SK-N-SH (cell line): ENCODE data around the gene ZNF609. TPM values are rescaled to one million over a fixed set of nuclear protein-coding genes. Genes with fewer than 3 reads are reported as not detected.

ENCODE experiments used
- CTCF ChIA-PET: fragments of 300-600, 350-600 bp; formaldehyde crosslinking; extraction: SDS; loops from one replicate; lab custom pipeline; 2021; lab: Yijun Ruan, JAX
- POLR2A ChIA-PET: fragments of 350-600 bp; sonication (Branson Sonifier 250); formaldehyde crosslinking; extraction: SDS; loops from one replicate; lab custom pipeline; 2020; ENCODE audit warnings: antibody characterized with exemption, inconsistent platforms; lab: Yijun Ruan, JAX
- DNase-seq: peaks from one replicate; pipeline ENCODE4 v3.0.0; 2012
- H2AFZ ChIP-seq: fragments of 200-600 bp; sonication (generic); 2 replicates; pipeline ENCODE4 v1.8.1; 2016; ENCODE audit warnings: antibody characterized with exemption, mild to moderate bottlenecking, low read depth
- H3F3A ChIP-seq: fragments of 200-600 bp; sonication (generic); replicated peaks from 2 replicates; pipeline ENCODE3; 2016; ENCODE audit warnings: antibody characterized with exemption, mild to moderate bottlenecking; ENCODE audit not compliant: insufficient read depth
- H3K27ac ChIP-seq, 2 experiments: fragments of 200-500 bp in 1 of 2; fragments of 200-600 bp in 1 of 2; sonication (Bioruptor generic) in 1 of 2; sonication (generic), shearing (Covaris generic) in 1 of 2; 2 replicates each; pipeline versions ENCODE4 v1.5.1 to v1.6.1; 2014 to 2016; ENCODE audit warnings: low read depth in 2 of 2, inconsistent platforms in 1 of 2, low read length in 1 of 2, mild to moderate bottlenecking in 1 of 2, mixed read lengths in 1 of 2
- H3K27me3 ChIP-seq: fragments of 200-600 bp; sonication (generic), shearing (Covaris generic); 2 replicates; pipeline ENCODE4 v1.6.1; 2016; ENCODE audit warnings: mixed run types; ENCODE audit not compliant: insufficient read depth
- H3K36me3 ChIP-seq, 2 experiments: fragments of 200-500 bp in 1 of 2; fragments of 200-600 bp in 1 of 2; sonication (Bioruptor generic) in 1 of 2; sonication (generic) in 1 of 2; replicated peaks in 1 of 2; 2 replicates each; pipeline versions ENCODE3 to v1.5.1; 2014 to 2016; ENCODE audit warnings: low read length in 1 of 2, mild to moderate bottlenecking in 1 of 2; ENCODE audit not compliant: insufficient read depth in 2 of 2, control insufficient read depth in 1 of 2
- H3K4me1 ChIP-seq, 2 experiments: fragments of 200-500 bp in 1 of 2; fragments of 200-600 bp in 1 of 2; sonication (Bioruptor generic) in 1 of 2; sonication (generic), shearing (Covaris generic) in 1 of 2; 2 replicates each; pipeline versions ENCODE4 v1.5.1 to v1.6.1; 2014 to 2016; ENCODE audit warnings: low read depth in 1 of 2, low read length in 1 of 2, mixed run types in 1 of 2; ENCODE audit not compliant: insufficient read depth in 2 of 2, control insufficient read depth in 1 of 2
- H3K4me2 ChIP-seq: fragments of 200-600 bp; sonication (generic), shearing (Covaris generic); 2 replicates; pipeline ENCODE4 v1.6.1; 2017; ENCODE audit warnings: mixed run types
- H3K4me3 ChIP-seq, 2 experiments: fragments of 200-500 bp in 1 of 2; fragments of 200-600 bp in 1 of 2; sonication (Bioruptor generic) in 1 of 2; sonication (generic), shearing (Covaris generic) in 1 of 2; 2 replicates each; pipeline versions ENCODE4 v1.5.1 to v1.8.1; 2014 to 2016; ENCODE audit warnings: low read depth in 2 of 2, inconsistent platforms in 1 of 2, low read length in 1 of 2, mild to moderate bottlenecking in 1 of 2, mixed read lengths in 1 of 2, moderate library complexity in 1 of 2
- H3K79me2 ChIP-seq: fragments of 200-600 bp; sonication (generic); 2 replicates; pipeline ENCODE4 v1.8.1; 2017; ENCODE audit warnings: mild to moderate bottlenecking; ENCODE audit not compliant: insufficient read depth
- H3K9ac ChIP-seq: fragments of 200-600 bp; sonication (generic); 2 replicates; pipeline ENCODE4 v1.6.1; 2017; ENCODE audit warnings: mixed run types
- H3K9me2 ChIP-seq: fragments of 200-600 bp; sonication (generic); 2 replicates; pipeline ENCODE4 v1.6.1; 2017; ENCODE audit warnings: mixed run types
- H3K9me3 ChIP-seq: fragments of 200-600 bp; sonication (generic); 2 replicates; pipeline ENCODE4 v1.6.1; 2017; ENCODE audit warnings: mixed run types, mild to moderate bottlenecking, moderate library complexity
- H4K20me1 ChIP-seq: fragments of 200-600 bp; sonication (generic); 2 replicates; pipeline ENCODE4 v1.6.1; 2017; ENCODE audit warnings: mild to moderate bottlenecking, mixed run types; ENCODE audit not compliant: insufficient read depth
- CTCF ChIP-seq: fragments of 200-600 bp; sonication (generic); IDR thresholded peaks from 2 replicates; pipeline ENCODE4 v1.6.1; 2017; ENCODE audit warnings: antibody characterized with exemption, mild to moderate bottlenecking, moderate library complexity
- ELF1 ChIP-seq: IDR thresholded peaks from 2 replicates; pipeline ENCODE4 v1.4.0; 2012
- EP300 ChIP-seq, 2 experiments: IDR thresholded peaks; 2 replicates each; pipeline versions ENCODE4 v1.4.0 to v1.6.1; 2012; ENCODE audit warnings: borderline replicate concordance in 1 of 2, low read depth in 1 of 2, low read length in 1 of 2
- EZH2phosphoT487 ChIP-seq: fragments of 200-600 bp; sonication (generic); IDR thresholded peaks from 2 replicates; pipeline ENCODE4 v1.6.1; 2017; ENCODE audit warnings: low read depth, mixed run types, mild to moderate bottlenecking, antibody characterized with exemption, moderate library complexity, borderline replicate concordance
- FOSL2 ChIP-seq: IDR thresholded peaks from 2 replicates; pipeline ENCODE4 v1.4.0; 2012; ENCODE audit warnings: low read depth, mild to moderate bottlenecking, moderate library complexity, borderline replicate concordance
- FOXM1 ChIP-seq: IDR thresholded peaks from 2 replicates; pipeline ENCODE4 v1.4.0; 2012; ENCODE audit warnings: low read depth, mild to moderate bottlenecking
- IRF3 ChIP-seq: fragments of 150-350 bp; IDR thresholded peaks from 2 replicates; pipeline ENCODE4 v1.6.1; 2016; ENCODE audit warnings: mild to moderate bottlenecking, low read depth, low read length
- MEF2A ChIP-seq: IDR thresholded peaks from 2 replicates; pipeline ENCODE4 v1.4.0; 2012; ENCODE audit warnings: low read depth, borderline replicate concordance
- MXI1 ChIP-seq: IDR thresholded peaks from 2 replicates; pipeline ENCODE4 v1.6.1; 2012; ENCODE audit warnings: mild to moderate bottlenecking, low read depth, low read length, improper control_type of control experiment
- NRF1 ChIP-seq: IDR thresholded peaks from 2 replicates; pipeline ENCODE4 v1.6.1; 2012; ENCODE audit warnings: low read depth, mild to moderate bottlenecking, low read length
- PBX3 ChIP-seq: IDR thresholded peaks from 2 replicates; pipeline ENCODE4; 2012
- POLR2AphosphoS5 ChIP-seq: IDR thresholded peaks from 2 replicates; pipeline ENCODE4 v1.6.1; 2012; ENCODE audit warnings: low read depth, low read length
- RAD21 ChIP-seq: IDR thresholded peaks from 2 replicates; pipeline ENCODE4 v1.6.1; 2012; ENCODE audit warnings: mild to moderate bottlenecking, low read length
- RXRA ChIP-seq: IDR thresholded peaks from 2 replicates; pipeline ENCODE4 v1.4.0; 2012; ENCODE audit warnings: low read depth, mild to moderate bottlenecking, borderline replicate concordance
- USF1 ChIP-seq: IDR thresholded peaks from 2 replicates; pipeline ENCODE4 v1.4.0; 2012; ENCODE audit warnings: low read depth, borderline replicate concordance
- WGBS: methylation state at CpG from one replicate; pipeline ENCODE4 v1.1.6; 2017; ENCODE audit warnings: low lambda C conversion rate; 5-methylcytosine and 5-hydroxymethylcytosine counted together
- polyA plus RNA-seq, 3 experiments: library from polyadenylated mRNA; depleted of rRNA; stranded (reverse); fragments of >200 nt; gene quantifications; 2 replicates each; pipeline ENCODE4 v1.2.3, GENCODE V29; 2012
- TF ChIP-seq, protein P1 (sequence below): IDR thresholded peaks from 2 replicates; pipeline ENCODE4 v1.6.1; 2012; ENCODE audit warnings: mild to moderate bottlenecking, low read depth, low read length, moderate library complexity
- TF ChIP-seq, protein P2 (sequence below): IDR thresholded peaks from 2 replicates; pipeline ENCODE4 v1.4.0; 2012; ENCODE audit warnings: low read depth, borderline replicate concordance
- TF ChIP-seq, protein P3 (sequence below): fragments of 150-350 bp; IDR thresholded peaks from 2 replicates; pipeline ENCODE4 v1.6.1; 2017; ENCODE audit warnings: antibody characterized with exemption, low read length, low read depth, borderline replicate concordance

The ZNF609 gene
- polyA plus RNA-seq, 1 of the 3 experiments (the other 2 are of a cell fraction): 12.6 TPM

DNA sequence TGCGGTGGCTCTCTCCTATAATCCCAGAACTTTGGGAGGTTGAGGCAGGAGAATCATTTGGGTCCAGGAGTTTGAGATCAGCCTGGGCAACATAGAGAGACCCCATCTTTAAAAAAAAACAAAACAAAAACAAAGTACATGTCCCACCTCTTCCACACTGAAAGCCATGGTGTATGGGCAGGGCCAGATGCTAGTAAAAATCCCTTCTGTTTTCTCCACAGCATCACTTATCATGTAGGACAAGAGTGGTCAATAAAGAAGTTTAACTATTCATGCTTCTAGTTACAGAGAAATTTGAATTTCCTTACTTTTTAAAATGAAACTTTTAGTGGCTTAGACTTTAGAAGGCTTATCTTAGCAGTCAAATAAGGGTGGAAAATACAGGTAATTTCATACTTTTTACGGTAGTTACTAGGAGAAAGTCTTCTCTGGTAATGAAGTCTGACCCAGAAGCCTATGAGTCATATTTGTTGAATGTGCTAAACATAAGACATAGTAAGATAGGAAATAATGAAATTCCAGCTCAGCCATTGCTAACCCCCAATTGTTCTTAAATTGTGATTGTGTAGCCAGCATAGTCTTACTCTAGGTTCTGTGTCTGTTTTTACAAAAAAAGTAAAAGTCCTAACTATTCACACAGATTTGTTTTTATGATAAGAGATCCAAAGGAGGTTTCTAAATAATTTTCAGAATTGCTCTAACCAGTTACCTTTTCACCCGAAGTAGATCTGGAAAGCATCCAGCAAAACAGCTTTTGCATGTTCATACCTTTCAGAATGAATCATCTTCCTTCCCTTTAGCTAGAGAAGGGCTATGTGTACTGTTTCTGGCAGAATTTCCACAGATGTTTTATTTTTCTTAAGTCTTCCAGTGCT, 16.4 kb upstream of the ZNF609 start:
- H3K9ac ChIP-seq: peak overlapping the region; percentile 23; the same call in 1 of the 2 replicates
- no peaks in the 10 kb centered on the region for H3K9me2 ChIP-seq
- H3K9me3 ChIP-seq: no peaks in the 10 kb centered on the region
- DNase-seq: no peak
- ChIA-PET POLR2A (interaction anchor here (0.9 kb wide), 1 partner anchor 16 kb away, joined by 3 read pairs; no protein-coding TSS in a partner anchor), CTCF (interaction anchor here (2.0 kb wide), 1 partner anchor 11 kb away, joined by 6 read pairs; no protein-coding TSS in a partner anchor)
- H2AFZ ChIP-seq: no peak overlapping the region; the same call in 1 of the 2 replicates
- peaks cover 28% of the 10 kb centered on the region for H3F3A ChIP-seq
- no peaks in the 10 kb centered on the region; the same call in 1 of the 2 replicates for H3K79me2 ChIP-seq
- H3K4me2 ChIP-seq: peak overlapping the region; percentile 61
- peak overlapping the region in 1 of 2 experiments; percentile 11; a peak in 1 of 4 replicates for H3K4me3 ChIP-seq
- H4K20me1 ChIP-seq: no peaks in the 10 kb centered on the region
- WGBS: 41% methylated on average over 3 of the region's 3 CpGs
- H3K36me3 ChIP-seq: peaks cover 0 to 37% of the 10 kb centered on the region in 2 experiments
- H3K27me3 ChIP-seq: no peaks in the 10 kb centered on the region
- H3K4me1 ChIP-seq: peaks cover 0 to 18% of the 10 kb centered on the region in 2 experiments; a peak in 1 of 4 replicates
- peak overlapping the region; percentile 70 to 84 for H3K27ac ChIP-seq
- TF ChIP-seq IRF3 (no peak), RAD21 (no peak), MEF2A (no peak), MXI1 (no peak), FOSL2 (peak; percentile 72; the same call in 1 of the 2 replicates), ELF1 (no peak), FOXM1 (no peak), RXRA (peak; percentile 65), POLR2AphosphoS5 (no peak; the same call in 1 of the 2 replicates), CTCF (no peak), EP300 (IDR thresholded peaks at IDR 0.05; ENCODE audit: borderline replicate concordance in 1 of 2, low read depth in 1 of 2, low read length in 1 of 2) (peak in 1 of 2 experiments; percentile 7; a peak in 1 of 4 replicates), EZH2phosphoT487 (no peak), NRF1 (no peak), PBX3 (peak; percentile 33; the same call in 1 of the 2 replicates), USF1 (no peak)
- TF ChIP-seq, protein P1, sequence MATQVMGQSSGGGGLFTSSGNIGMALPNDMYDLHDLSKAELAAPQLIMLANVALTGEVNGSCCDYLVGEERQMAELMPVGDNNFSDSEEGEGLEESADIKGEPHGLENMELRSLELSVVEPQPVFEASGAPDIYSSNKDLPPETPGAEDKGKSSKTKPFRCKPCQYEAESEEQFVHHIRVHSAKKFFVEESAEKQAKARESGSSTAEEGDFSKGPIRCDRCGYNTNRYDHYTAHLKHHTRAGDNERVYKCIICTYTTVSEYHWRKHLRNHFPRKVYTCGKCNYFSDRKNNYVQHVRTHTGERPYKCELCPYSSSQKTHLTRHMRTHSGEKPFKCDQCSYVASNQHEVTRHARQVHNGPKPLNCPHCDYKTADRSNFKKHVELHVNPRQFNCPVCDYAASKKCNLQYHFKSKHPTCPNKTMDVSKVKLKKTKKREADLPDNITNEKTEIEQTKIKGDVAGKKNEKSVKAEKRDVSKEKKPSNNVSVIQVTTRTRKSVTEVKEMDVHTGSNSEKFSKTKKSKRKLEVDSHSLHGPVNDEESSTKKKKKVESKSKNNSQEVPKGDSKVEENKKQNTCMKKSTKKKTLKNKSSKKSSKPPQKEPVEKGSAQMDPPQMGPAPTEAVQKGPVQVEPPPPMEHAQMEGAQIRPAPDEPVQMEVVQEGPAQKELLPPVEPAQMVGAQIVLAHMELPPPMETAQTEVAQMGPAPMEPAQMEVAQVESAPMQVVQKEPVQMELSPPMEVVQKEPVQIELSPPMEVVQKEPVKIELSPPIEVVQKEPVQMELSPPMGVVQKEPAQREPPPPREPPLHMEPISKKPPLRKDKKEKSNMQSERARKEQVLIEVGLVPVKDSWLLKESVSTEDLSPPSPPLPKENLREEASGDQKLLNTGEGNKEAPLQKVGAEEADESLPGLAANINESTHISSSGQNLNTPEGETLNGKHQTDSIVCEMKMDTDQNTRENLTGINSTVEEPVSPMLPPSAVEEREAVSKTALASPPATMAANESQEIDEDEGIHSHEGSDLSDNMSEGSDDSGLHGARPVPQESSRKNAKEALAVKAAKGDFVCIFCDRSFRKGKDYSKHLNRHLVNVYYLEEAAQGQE: no peak
- TF ChIP-seq, protein P2, sequence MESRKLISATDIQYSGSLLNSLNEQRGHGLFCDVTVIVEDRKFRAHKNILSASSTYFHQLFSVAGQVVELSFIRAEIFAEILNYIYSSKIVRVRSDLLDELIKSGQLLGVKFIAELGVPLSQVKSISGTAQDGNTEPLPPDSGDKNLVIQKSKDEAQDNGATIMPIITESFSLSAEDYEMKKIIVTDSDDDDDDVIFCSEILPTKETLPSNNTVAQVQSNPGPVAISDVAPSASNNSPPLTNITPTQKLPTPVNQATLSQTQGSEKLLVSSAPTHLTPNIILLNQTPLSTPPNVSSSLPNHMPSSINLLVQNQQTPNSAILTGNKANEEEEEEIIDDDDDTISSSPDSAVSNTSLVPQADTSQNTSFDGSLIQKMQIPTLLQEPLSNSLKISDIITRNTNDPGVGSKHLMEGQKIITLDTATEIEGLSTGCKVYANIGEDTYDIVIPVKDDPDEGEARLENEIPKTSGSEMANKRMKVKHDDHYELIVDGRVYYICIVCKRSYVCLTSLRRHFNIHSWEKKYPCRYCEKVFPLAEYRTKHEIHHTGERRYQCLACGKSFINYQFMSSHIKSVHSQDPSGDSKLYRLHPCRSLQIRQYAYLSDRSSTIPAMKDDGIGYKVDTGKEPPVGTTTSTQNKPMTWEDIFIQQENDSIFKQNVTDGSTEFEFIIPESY: no peak
- TF ChIP-seq, protein P3, sequence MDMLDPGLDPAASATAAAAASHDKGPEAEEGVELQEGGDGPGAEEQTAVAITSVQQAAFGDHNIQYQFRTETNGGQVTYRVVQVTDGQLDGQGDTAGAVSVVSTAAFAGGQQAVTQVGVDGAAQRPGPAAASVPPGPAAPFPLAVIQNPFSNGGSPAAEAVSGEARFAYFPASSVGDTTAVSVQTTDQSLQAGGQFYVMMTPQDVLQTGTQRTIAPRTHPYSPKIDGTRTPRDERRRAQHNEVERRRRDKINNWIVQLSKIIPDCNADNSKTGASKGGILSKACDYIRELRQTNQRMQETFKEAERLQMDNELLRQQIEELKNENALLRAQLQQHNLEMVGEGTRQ: no peak
